ENCODE results near the gene FXYD5.

FXYD5 gene

DNA sequence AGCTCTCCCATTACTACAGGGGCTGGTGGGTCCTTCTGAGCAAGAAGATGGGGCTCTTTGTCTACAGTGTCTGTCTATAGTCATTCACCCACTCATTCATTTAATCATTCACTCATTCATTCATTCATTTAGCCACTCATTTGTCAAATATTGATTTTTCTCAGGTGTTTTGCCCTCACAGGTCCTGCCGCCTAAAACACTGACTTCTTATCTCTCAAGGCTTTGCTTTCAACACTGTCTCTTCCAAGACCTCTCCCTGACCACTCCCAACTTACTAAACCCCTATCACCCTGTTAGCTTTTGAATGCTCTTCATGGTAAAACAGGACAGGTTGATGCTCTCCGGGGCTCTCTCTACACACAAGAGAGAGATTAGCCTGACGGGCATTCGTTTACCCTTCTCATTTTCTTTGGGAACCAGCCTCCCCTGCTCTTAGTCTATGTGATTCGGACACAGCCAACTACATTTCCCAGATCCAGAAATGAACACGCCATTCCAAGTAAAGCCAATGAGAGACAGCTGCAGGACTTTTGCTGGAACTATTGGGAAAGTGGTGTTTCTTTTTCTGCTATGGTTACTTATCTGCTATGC is 51.3 kb downstream of the FXYD5 start:
- H3K4me2 ChIP-seq (ENCODE audit: low read depth, low read length, poor library complexity, severe bottlenecking) = peak overlapping the region; percentile 38
- H2AFZ ChIP-seq (ENCODE audit: low read length) = no peak overlapping the region
- H3K9me3 ChIP-seq (ENCODE audit: insufficient read depth, low read depth, low read length) = no peaks in the 10 kb centered on the region
- no peak overlapping the region for H3K9ac ChIP-seq (ENCODE audit: low read depth, low read length, poor library complexity, severe bottlenecking)
- peaks cover 24% of the 10 kb centered on the region for H3K4me1 ChIP-seq (ENCODE audit: insufficient read depth, low read length, poor library complexity, severe bottlenecking)
- TF ChIP-seq, protein P1, sequence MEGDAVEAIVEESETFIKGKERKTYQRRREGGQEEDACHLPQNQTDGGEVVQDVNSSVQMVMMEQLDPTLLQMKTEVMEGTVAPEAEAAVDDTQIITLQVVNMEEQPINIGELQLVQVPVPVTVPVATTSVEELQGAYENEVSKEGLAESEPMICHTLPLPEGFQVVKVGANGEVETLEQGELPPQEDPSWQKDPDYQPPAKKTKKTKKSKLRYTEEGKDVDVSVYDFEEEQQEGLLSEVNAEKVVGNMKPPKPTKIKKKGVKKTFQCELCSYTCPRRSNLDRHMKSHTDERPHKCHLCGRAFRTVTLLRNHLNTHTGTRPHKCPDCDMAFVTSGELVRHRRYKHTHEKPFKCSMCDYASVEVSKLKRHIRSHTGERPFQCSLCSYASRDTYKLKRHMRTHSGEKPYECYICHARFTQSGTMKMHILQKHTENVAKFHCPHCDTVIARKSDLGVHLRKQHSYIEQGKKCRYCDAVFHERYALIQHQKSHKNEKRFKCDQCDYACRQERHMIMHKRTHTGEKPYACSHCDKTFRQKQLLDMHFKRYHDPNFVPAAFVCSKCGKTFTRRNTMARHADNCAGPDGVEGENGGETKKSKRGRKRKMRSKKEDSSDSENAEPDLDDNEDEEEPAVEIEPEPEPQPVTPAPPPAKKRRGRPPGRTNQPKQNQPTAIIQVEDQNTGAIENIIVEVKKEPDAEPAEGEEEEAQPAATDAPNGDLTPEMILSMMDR (conservative IDR thresholded peaks at IDR 0.05; ENCODE audit: low read length) = no peak
- no peak for TF ChIP-seq EZH2phosphoT487 (IDR thresholded peaks at IDR 0.05; ENCODE audit: borderline replicate concordance)
- H3K9me2 ChIP-seq (replicated peaks; ENCODE audit: low read depth, low read length) = no peaks in the 10 kb centered on the region
- no peak overlapping the region for H3K4me3 ChIP-seq (ENCODE audit: low read length, poor library complexity, severe bottlenecking)
- H4K20me1 ChIP-seq (ENCODE audit: insufficient read depth, low read length, poor library complexity, severe bottlenecking) = no peaks in the 10 kb centered on the region
- no peaks in the 10 kb centered on the region for H3K79me2 ChIP-seq (ENCODE audit: insufficient read depth, low read length)
- no peaks in the 10 kb centered on the region for H3K27me3 ChIP-seq (ENCODE audit: insufficient read depth, low read length, poor library complexity, severe bottlenecking)
- H3K36me3 ChIP-seq (ENCODE audit: insufficient read depth, low read length) = no peaks in the 10 kb centered on the region
- peaks cover 7% of the 10 kb centered on the region; the same call in 1 of the 2 replicates for H3F3A ChIP-seq (ENCODE audit: low read depth)

DNA sequence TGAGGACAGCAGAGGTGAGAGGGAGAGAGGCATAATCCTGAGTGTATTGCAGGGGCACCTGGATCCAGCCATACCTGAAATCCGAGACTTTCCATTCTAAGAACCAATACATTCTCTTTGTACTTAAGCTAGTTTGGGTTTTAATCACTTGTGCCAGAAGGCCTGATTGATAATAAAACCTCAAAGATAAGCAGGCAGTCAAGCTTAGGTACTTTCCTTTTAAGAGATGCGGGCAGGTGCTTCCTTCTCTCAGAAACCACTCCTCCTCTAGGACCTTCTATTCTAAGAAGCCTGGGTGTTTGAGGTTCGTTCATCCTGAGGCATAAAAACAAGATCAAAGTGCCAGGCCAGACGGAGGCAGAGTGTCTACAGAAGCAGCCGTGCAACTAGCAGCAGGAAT is 51.8 kb downstream of the FXYD5 start:
- H3K9ac ChIP-seq (ENCODE audit: low read depth, low read length, poor library complexity, severe bottlenecking) = no peak overlapping the region
- peak overlapping the region; percentile 38 for H3K4me2 ChIP-seq (ENCODE audit: low read depth, low read length, poor library complexity, severe bottlenecking)

DNA sequence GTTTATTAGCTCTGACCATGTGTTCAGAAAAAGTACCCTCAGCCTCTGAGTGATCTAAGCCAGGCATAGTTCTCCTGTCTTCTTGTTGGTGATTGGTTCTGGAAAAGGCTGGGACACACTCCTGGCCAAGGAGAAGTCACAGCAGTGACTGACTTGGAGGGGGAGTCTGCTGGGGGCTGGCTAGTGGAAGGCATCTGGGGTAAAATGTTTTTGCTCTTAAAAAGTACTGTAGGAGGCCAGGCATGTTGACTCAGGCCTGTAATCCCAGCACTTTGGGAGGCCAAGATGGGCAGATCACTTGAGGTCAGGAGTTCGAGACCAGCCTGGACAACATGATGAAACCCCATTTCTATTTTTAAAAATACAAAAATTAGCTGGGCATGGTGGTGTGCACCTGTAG is 52.3 kb downstream of the FXYD5 start:
- no peak overlapping the region for H3K9ac ChIP-seq (ENCODE audit: low read depth, low read length, poor library complexity, severe bottlenecking)
- H3K27me3 ChIP-seq (ENCODE audit: insufficient read depth, low read length, poor library complexity, severe bottlenecking) = no peaks in the 10 kb centered on the region
- no peak overlapping the region for H3K4me3 ChIP-seq (ENCODE audit: low read length, poor library complexity, severe bottlenecking)

More for the DNA sequence above, 51.8 kb downstream of the FXYD5 start:
- Histone ChIP-seq H3F3A (ENCODE audit: low read depth) (peaks cover 7% of the 10 kb centered on the region; the same call in 1 of the 2 replicates), H2AFZ (ENCODE audit: low read length) (no peak overlapping the region), H3K9me2 (replicated peaks; ENCODE audit: low read depth, low read length) (no peaks in the 10 kb centered on the region), H3K79me2 (ENCODE audit: insufficient read depth, low read length) (no peaks in the 10 kb centered on the region), H4K20me1 (ENCODE audit: insufficient read depth, low read length, poor library complexity, severe bottlenecking) (no peaks in the 10 kb centered on the region), H3K36me3 (ENCODE audit: insufficient read depth, low read length) (no peaks in the 10 kb centered on the region), H3K4me3 (ENCODE audit: low read length, poor library complexity, severe bottlenecking) (no peak overlapping the region), H3K4me1 (ENCODE audit: insufficient read depth, low read length, poor library complexity, severe bottlenecking) (peaks cover 27% of the 10 kb centered on the region), H3K27me3 (ENCODE audit: insufficient read depth, low read length, poor library complexity, severe bottlenecking) (no peaks in the 10 kb centered on the region), H3K9me3 (ENCODE audit: insufficient read depth, low read depth, low read length) (no peaks in the 10 kb centered on the region)
- TF ChIP-seq EZH2phosphoT487 (IDR thresholded peaks at IDR 0.05; ENCODE audit: borderline replicate concordance) = no peak
- TF ChIP-seq, protein P1 (conservative IDR thresholded peaks at IDR 0.05; ENCODE audit: low read length) = no peak

More for the DNA sequence above, 52.3 kb downstream of the FXYD5 start:
- no peaks in the 10 kb centered on the region for H3K9me2 ChIP-seq (replicated peaks; ENCODE audit: low read depth, low read length)
- no peaks in the 10 kb centered on the region for H4K20me1 ChIP-seq (ENCODE audit: insufficient read depth, low read length, poor library complexity, severe bottlenecking)
- TF ChIP-seq, protein P1 (conservative IDR thresholded peaks at IDR 0.05; ENCODE audit: low read length) = no peak
- no peaks in the 10 kb centered on the region for H3K9me3 ChIP-seq (ENCODE audit: insufficient read depth, low read depth, low read length)
- H3K79me2 ChIP-seq (ENCODE audit: insufficient read depth, low read length) = no peaks in the 10 kb centered on the region
- H3K36me3 ChIP-seq (ENCODE audit: insufficient read depth, low read length) = no peaks in the 10 kb centered on the region
- no peak overlapping the region for H2AFZ ChIP-seq (ENCODE audit: low read length)
- peaks cover 32% of the 10 kb centered on the region for H3K4me1 ChIP-seq (ENCODE audit: insufficient read depth, low read length, poor library complexity, severe bottlenecking)
- peaks cover 7% of the 10 kb centered on the region; the same call in 1 of the 2 replicates for H3F3A ChIP-seq (ENCODE audit: low read depth)
- peak overlapping the region; percentile 38 for H3K4me2 ChIP-seq (ENCODE audit: low read depth, low read length, poor library complexity, severe bottlenecking)

Measured in Loucy (cell line).